Measurements from ENCODE around the gene SLC22A8. TPM values are rescaled to one million over a fixed set of nuclear protein-coding genes. Genes with fewer than 3 reads are reported as not detected.

Gene SLC22A8
- total RNA-seq, 4 donors from 2014 or later: not detected

DNA sequence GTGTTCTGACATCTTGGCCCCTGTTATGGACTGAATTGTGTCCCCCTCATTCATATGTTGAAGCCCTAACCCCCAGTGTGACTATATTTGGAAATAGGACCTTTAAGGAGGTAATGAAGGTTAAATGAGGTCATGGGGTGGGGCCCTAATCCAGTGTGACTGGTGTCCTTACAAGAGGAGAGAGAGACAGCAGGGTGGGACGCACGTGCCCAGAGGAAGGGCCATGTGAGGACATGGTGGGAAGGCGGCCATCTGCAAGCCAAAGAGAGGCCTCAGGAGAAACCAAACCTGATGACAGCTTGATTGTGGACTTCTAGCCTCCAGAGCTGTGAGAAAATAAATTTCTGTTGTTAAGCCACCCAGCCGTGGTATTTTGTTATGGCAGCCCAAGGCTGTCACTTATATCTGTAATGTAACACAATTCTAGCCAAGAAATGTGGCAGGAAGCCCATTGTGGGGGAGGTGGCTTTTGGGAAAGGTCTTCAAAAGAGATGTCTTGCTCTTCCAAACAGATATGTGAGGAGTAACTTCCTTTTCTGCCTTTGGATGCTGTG lies 54.5 kb downstream of the SLC22A8 start:
- Histone ChIP-seq H3K4me3 (replicated peaks in 1 of 3) (no peak overlapping the region), H3K27me3 (no peaks in the 10 kb centered on the region), H3K9me3 (no peaks in the 10 kb centered on the region), H3K27ac (no peak overlapping the region), H3K36me3 (no peaks in the 10 kb centered on the region), H3K4me1 (no peaks in the 10 kb centered on the region)
- intact Hi-C loops (cut with DNase I): no loop called here
- DNase-seq: no peak
- TF ChIP-seq, protein P1, sequence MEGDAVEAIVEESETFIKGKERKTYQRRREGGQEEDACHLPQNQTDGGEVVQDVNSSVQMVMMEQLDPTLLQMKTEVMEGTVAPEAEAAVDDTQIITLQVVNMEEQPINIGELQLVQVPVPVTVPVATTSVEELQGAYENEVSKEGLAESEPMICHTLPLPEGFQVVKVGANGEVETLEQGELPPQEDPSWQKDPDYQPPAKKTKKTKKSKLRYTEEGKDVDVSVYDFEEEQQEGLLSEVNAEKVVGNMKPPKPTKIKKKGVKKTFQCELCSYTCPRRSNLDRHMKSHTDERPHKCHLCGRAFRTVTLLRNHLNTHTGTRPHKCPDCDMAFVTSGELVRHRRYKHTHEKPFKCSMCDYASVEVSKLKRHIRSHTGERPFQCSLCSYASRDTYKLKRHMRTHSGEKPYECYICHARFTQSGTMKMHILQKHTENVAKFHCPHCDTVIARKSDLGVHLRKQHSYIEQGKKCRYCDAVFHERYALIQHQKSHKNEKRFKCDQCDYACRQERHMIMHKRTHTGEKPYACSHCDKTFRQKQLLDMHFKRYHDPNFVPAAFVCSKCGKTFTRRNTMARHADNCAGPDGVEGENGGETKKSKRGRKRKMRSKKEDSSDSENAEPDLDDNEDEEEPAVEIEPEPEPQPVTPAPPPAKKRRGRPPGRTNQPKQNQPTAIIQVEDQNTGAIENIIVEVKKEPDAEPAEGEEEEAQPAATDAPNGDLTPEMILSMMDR (IDR thresholded peaks at IDR 0.05): no peak
- no peak for TF ChIP-seq POLR2A (IDR thresholded peaks at IDR 0.05)
- WGBS, 2 donors: 86 to 88% methylated on average over 4 of the region's 4 CpGs

DNA sequence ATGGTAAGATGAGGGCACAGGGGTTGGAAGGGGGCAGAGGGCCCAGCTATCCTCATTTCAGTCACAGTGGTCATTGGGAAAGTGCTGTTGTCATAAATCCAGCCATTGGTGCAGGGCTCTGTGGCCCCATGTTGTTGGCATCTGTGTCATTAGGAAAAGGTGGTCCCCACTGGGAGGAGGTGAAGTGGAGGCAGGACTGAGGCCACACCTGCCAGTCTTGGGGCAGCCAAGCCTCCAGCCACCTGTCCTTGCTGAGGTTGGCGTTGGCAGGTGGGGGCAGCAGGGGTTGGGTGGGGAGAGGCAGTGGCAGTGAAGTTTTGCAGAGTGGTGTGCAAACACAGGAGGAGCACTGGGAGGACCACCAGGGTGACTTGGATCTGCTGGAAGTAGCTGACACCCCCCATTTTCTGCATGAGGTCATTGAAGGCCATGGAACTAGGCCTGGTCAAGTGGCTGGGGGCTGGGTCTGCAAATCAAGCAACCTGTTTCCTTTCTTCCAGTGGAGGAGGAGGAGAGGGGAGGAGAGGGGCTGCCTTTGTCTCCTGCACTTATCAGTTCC lies 56.1 kb downstream of the SLC22A8 start:
- H3K27me3 ChIP-seq: no peaks in the 10 kb centered on the region
- no peaks in the 10 kb centered on the region for H3K9me3 ChIP-seq
- no peak for DNase-seq
- H3K36me3 ChIP-seq: no peaks in the 10 kb centered on the region
- no peak for TF ChIP-seq POLR2A (IDR thresholded peaks at IDR 0.05)
- TF ChIP-seq, protein P1 (IDR thresholded peaks at IDR 0.05): no peak
- 91 to 100% methylated on average over 1 of the region's 1 CpG for WGBS, 2 donors
- no peak overlapping the region for H3K27ac ChIP-seq
- H3K4me1 ChIP-seq: peaks cover 0 to 3% of the 10 kb centered on the region in 2 donors
- intact Hi-C loops (cut with DNase I): no loop called here
- no peak overlapping the region for H3K4me3 ChIP-seq (replicated peaks in 1 of 3)

DNA sequence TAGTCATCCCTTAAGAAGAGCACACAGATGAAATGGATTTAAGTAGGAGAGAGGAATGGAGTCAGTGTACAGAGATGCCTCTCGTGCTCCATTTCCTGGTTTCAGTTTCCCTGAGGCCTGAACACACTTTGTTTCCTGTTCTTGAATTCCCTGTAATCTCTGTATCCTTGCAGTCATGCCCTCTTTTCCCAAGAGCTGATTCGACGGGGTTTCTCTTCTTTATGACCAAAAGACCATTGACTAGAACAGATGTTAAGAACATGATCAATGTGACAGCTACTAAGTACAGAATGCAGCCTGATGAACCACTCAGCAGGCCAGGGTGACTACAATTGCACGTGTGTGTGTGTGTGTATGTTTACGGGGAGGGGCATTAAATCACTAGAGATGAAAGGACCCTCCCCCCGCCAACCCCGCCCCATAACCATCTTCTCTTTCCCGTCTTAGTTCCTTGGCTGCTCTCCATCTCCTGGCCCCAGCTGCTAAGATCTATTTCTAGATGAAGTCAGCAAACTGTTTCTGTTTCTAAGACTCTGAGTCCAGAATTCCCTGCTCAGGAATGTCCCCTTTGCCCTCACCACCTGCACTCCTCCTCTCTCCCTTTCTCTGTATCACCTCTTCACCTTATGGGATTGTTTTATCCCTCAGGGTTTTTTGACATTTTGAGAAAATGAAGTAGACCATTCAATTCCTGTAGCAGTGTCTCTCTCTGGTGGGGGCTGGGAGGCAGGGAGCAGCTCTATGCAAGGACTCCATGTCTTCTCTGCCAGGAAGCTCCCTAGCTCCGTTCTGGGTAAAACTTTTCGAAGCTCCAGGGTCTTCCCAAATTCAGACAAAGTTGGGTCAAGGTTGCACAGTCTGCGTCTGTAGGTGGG lies 56.9 kb downstream of the SLC22A8 start:
- Histone ChIP-seq H3K4me3 (replicated peaks in 1 of 3) (no peak overlapping the region), H3K4me1 (peaks cover 0 to 3% of the 10 kb centered on the region in 2 donors), H3K27me3 (no peaks in the 10 kb centered on the region), H3K36me3 (no peaks in the 10 kb centered on the region), H3K9me3 (no peaks in the 10 kb centered on the region), H3K27ac (no peak overlapping the region)
- intact Hi-C loops (cut with DNase I): no loop called here
- no peak for DNase-seq
- TF ChIP-seq, protein P1 (IDR thresholded peaks at IDR 0.05): no peak
- no peak for TF ChIP-seq POLR2A (IDR thresholded peaks at IDR 0.05)
- WGBS, 2 donors: 54 to 63% methylated on average over 11 of the region's 11 CpGs

DNA sequence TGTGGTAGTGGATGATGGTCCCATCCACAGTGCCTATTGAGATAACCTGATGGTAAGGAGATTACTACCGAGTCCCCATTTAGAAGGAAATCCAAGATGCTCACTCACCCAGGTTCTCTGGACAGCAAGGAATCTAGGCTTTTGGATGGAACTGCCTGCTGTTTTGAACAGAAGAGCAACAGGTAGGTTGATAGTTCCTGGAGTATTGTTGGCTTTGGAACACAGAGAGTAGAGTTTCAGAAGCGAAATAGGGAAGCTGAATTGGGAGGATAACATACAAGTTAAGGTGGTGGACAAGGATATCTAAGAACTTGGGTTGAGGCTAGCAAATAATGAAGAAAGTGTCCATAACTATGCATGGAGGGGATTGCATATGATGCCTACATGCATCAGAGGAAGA lies 58.5 kb downstream of the SLC22A8 start:
- Histone ChIP-seq H3K36me3 (no peaks in the 10 kb centered on the region), H3K4me1 (peaks cover 0 to 3% of the 10 kb centered on the region in 2 donors), H3K9me3 (no peaks in the 10 kb centered on the region), H3K27ac (no peak overlapping the region), H3K27me3 (no peaks in the 10 kb centered on the region), H3K4me3 (replicated peaks in 1 of 3) (no peak overlapping the region)
- 97 to 98% methylated on average over 2 of the region's 2 CpGs for WGBS, 2 donors
- intact Hi-C loops (cut with DNase I): no loop called here
- TF ChIP-seq, protein P1 (IDR thresholded peaks at IDR 0.05): no peak
- no peak for DNase-seq

DNA sequence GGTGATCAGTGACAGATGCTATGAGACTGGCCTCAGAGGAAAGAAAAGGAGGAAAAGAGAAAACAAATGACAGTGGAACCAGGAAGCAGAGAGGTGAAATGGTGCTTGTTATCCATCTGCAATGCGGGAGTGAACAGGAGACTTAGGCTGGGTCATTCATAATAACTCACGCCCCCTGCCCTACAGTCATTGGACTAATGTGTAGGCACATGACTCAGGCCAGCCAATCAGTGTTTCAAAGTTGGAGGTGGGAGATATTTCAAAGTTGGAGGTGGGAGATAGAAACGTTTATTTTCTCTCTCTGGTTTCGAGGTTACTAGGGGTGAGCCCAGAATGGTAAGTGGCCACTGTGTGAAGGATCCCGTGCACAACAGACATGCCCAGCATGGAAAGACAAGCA lies 61.2 kb downstream of the SLC22A8 start:
- DNase-seq: no peak
- Histone ChIP-seq H3K36me3 (no peaks in the 10 kb centered on the region), H3K9me3 (no peaks in the 10 kb centered on the region), H3K27ac (no peak overlapping the region), H3K27me3 (no peaks in the 10 kb centered on the region), H3K4me3 (replicated peaks in 1 of 3) (no peak overlapping the region), H3K4me1 (peaks cover 0 to 3% of the 10 kb centered on the region in 2 donors)
- TF ChIP-seq, protein P1 (IDR thresholded peaks at IDR 0.05): no peak
- no peak for TF ChIP-seq POLR2A (IDR thresholded peaks at IDR 0.05)
- intact Hi-C loops (cut with DNase I): no loop called here
- WGBS, 2 donors: 80 to 91% methylated on average over 5 of the region's 5 CpGs

Measured in thyroid gland (tissue), 4 donors.